GM12892 (cell line): Measurements from ENCODE around the gene H1-8.

Experiments used
- POLR2A ChIP-seq: IDR thresholded peaks from 2 replicates; pipeline ENCODE4 v1.6.1; 2011; ENCODE audit warnings: low read depth, low read length, control low read depth
- TAF1 ChIP-seq: IDR thresholded peaks from 2 replicates; pipeline ENCODE4 v1.6.1; 2011; ENCODE audit warnings: low read depth, mild to moderate bottlenecking, control low read depth, low read length, borderline replicate concordance

- TF ChIP-seq TAF1 (no peak), POLR2A (no peak)
These were observed 34.4 kb downstream of the H1-8 start for GRCh38 chr3:129577366-129577765.
